HG03457 (cell line): Measurements from ENCODE around the gene PHACTR3.
A peak's percentile ranks its signal among the peaks of the same experiment; 100 is the strongest.
"Not testable (repeated sequence)": the region's sequence is repeated elsewhere in the genome, so short reads cannot be mapped to it uniquely, and the experiment has no call there.

ENCODE experiments used
- ATAC-seq: cut with Tn5 transposase; IDR thresholded peaks from one replicate; pipeline ENCODE4 v1.9.1; 2021; ENCODE audit warnings: moderate number of reproducible peaks; ENCODE audit not compliant: unreplicated experiment

The PHACTR3 gene

DNA sequence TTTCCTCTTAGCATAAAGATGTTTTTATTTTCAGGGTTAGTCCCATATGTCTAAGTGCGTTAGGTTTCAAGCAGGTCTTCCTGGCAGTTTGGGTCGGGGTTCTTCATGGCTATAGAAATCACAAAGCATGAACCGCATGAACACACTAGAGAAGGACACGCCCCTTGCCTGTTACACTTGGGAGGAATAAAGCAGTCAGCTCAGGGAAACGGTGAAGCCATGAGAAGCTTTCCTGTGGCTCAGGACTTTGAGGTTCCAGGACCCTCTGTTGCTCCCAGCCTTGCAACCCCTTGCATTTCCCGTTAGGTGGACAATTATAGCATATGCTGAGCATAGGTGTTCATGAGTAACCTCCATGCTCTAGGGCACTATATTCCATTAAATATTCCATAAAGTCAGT is 232.4 kb downstream of the PHACTR3 start:
- no peak for ATAC-seq

- ATAC-seq, result peak; percentile 78
These were observed 233.5 kb downstream of the PHACTR3 start for GRCh38 chr20:59837623-59838394.

GRCh38 chr20:59839400-59839799 is 235.1 kb downstream of the PHACTR3 start:
- ATAC-seq, result no peak

DNA sequence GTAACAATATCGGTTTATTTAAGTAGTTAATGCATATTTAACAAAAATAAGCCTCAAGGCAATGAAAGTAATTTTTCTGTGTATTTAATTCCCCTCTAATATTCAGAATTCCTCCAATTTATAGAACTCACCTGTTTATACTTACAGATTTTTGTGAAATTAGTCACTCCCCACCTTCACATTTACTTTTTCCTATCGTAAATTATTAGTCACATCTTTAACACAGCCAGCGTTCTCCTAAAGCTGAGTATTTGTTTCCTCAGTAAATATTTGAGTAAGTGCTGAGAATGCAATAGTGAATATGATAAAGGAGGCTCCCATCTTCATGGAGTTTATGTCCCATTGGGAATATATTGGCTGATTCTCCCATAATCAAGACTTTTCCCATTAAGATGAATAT is 241.1 kb downstream of the PHACTR3 start:
- no peak for ATAC-seq

- ATAC-seq, result no peak
These were observed 243.8 kb downstream of the PHACTR3 start for GRCh38 chr20:59848182-59848581.

DNA sequence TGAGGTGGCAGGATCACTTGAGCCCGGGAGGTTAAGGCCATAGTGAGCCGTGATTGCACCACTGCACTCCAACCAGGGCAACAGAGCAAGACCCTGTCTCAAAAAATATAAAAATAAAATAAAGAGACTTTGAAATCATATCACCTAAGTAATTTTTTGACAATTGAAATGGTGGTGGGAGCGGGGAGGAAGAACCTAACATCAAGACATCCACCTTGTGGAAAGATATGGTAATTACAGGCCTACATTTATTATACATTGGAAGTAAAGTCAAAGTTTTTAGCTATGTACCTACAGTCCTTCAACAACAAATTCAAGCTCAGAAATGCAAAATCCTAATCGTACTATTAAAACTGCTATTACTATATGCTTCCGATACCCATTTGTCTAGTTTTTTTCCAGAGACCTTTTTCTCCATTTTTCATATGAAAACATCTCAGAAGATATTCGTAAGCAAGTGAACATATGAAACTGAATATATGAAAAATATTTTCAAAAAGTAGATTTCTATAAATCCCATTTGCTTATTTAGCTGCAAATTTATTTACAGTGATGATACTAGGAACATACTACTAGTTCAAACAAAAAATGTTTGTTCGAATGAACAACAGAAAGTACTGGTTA is 245.8 kb downstream of the PHACTR3 start:
- ATAC-seq, result no peak

GRCh38 chr20:59856526-59856925 is 252.2 kb downstream of the PHACTR3 start:
- not testable (repeated sequence) for ATAC-seq

DNA sequence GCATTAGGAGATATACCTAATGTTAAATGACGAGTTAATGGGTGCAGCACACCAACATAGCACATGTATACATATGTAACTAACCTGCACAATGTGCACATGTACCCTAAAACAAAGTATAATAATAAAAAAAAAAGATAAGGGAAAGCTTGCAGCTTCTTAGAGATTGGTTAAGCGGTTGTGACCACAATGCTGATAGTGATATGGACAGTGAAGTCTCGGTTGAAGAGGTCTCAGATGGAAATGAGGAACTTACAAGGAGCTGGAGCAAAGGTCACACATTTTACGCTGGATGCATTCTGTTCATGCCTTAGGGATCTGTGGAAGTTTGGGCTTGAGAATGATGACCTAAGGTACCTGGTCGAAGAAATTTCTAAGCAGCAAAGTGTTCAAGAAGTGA is 252.6 kb downstream of the PHACTR3 start:
- ATAC-seq, result not testable (repeated sequence)

DNA sequence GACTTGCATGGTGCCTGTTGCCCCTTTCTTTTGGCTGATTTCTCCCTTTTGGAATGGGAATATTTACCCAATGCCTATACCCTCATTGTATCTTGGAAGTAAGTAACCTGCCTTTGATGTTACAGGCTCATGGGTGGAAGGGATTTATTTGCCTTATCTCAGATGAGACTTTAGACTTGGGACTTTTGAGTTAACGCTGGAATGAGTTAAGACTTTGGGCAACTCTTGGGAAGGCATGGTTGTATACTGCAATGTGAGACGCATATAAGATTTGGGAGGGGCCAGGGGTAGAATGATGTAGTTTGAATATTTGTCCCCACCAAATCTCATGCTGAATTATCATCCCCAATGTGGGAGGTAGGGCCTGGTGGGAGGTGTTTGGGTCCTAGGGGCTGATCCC is 253.6 kb downstream of the PHACTR3 start:
- ATAC-seq, result no peak

- no peak for ATAC-seq
These were observed 254.1 kb downstream of the PHACTR3 start for GRCh38 chr20:59858425-59858824.

- ATAC-seq, result no peak
These were observed 257.1 kb downstream of the PHACTR3 start for GRCh38 chr20:59861401-59861800.

- ATAC-seq, result no peak
These were observed 258.7 kb downstream of the PHACTR3 start for GRCh38 chr20:59863058-59863457.

DNA sequence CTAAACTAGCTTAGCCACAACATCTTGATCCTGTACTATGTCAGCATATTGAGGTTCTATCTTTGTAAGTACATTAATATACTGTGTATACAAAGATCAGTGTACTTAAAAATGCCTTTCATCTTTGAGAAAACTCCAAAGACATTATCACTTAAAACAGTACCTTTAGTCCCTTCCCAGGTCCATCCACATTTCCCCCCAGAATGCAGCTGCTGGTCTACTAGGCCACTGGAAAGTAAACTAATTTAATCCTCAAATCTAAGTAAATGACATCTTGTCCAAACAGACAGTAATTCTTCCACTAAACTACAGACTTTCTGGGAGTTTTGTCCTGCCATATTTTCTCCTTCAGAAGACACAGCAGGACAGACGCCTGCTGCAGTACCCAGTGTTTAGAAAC is 260.4 kb downstream of the PHACTR3 start:
- ATAC-seq, result no peak

DNA sequence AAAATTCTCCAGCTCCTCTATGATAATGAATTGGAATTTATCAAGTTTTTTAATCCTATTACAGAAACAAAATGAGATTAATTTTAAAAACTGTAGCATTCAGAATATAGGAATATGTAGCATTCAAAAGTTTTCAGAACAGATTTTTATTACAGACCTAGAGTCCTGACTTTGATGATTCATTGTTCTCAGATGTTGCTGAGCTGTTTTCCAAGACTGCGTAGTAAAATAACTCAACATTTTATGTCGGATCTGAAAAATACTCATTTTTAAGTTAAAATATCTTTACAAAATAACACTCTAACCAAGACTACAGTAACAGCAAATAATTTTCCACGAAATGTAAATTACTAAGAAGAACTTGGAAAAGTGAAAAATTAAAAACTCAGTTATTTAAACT is 262.0 kb downstream of the PHACTR3 start:
- ATAC-seq, result no peak

- ATAC-seq, result no peak
These were observed 266.8 kb downstream of the PHACTR3 start for GRCh38 chr20:59871096-59871495.

DNA sequence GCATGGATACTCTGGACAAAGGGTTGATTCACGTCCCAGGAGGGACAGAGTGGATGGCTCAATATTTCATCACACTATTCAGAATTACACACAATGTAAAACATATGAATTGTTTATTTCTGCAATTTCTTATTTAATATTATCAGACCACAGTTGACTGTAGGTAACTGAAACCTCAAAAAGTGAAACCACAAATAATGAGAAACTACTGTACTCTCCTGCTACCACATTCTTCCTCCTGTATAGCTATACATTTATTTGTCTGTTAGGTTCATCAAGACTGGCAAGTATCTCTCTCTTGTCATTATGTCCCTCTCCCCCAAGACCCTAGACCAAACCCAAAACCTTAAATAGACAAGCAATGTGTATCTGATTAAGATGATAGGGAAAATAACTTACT is 269.1 kb downstream of the PHACTR3 start:
- ATAC-seq, result no peak

DNA sequence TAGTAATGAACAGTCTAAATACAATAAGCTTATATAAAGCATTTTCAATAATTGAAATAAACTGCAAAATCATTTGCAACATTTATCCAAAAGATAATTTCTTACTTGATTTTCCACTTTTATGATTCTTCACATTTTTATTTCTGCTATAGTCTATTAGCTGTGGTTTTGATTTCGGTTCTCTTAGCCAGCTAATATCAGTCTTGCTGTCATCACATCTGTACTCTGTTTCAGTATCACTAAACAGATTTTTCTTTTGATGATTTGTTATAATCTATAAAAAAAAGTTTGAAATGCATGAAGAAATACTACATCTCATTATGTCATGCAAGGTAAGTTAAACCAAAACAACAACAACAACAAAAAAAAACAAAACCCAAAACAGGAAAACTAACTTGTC is 275.9 kb downstream of the PHACTR3 start:
- no peak for ATAC-seq

DNA sequence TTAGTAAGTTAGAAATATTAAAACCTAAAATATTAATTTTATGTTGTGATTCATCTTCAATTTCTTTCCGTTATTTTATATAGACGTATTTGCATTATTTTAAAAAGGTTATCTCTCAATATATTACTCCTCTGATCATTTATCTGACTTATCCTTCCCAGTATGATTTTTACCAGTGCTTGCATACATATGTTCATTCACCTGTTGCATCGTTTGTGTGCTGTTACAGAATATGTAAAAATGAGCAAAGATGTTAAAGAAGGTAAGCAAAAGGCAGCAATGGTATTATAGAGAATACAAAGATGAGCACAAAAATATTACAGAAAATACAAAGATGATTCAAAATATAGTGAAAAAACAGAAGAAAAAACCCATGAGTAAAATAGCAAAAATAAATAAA is 280.2 kb downstream of the PHACTR3 start:
- ATAC-seq, result no peak

GRCh38 chr20:59888050-59888449 is 283.7 kb downstream of the PHACTR3 start:
- ATAC-seq, result no peak

DNA sequence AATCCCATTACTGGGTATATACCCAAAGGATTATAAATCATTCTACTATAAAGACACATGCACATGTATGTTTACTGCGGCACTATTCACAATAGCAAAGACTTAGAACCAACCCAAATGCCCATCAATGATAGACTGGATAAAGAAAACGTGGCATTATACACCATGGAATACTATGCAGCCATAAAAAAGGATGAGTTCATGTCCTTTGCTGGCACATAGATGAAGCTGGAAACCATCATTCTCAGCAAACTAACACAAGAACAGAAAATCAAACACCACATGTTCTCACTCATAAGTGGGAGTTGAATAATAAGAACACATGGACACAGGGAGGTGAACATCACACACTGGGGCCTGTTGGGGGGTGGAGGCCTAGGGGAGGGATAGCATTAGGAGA is 285.7 kb downstream of the PHACTR3 start:
- not testable (repeated sequence) for ATAC-seq

DNA sequence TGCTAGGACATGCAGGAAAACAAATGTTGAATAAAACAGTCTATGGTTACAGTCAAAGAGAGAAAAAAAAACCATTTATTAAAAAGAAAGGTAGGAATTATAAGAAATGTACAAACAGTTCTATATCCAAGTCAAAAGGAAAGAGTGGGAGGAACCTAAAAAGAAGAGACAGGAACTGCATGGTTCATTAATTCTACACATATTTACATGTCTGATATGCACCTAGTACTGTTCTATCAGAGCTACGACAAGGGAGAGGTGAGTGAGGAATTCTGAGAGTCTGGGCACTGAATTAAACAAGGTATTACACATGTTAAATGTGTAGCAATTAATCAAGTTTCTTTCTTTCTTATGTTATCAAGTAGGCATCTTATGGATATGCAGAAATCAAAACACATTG is 287.2 kb downstream of the PHACTR3 start:
- no peak for ATAC-seq

DNA sequence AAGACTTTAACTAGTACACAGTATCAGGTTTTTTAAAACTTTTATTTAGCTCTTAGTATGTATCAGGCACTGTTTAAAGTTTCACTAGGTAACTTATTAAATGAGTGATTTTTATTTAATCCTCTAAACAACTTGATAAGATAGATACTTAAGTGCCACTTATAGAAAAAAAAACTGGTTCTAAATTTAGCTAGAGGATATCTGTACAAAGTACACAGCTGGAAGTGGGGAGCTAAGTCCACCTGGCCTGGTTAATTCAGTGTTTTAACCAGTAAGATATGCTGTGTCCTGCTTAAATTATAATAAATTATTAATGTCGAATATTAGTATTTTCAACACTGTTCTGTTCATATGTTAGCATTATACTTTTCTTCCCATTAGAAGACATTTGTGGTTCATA is 291.6 kb downstream of the PHACTR3 start:
- ATAC-seq, result no peak
